ENCODE measurements around the gene STK26.
"Not testable (repeated sequence)": the region's sequence is repeated elsewhere in the genome, so short reads cannot be mapped to it uniquely, and the experiment has no call there.

- TF ChIP-seq CTCF, POLR2A (IDR thresholded peaks at IDR 0.05): not testable (repeated sequence)
Measured at GRCh38 chrX:132098704-132099103, 75.6 kb downstream of the STK26 start.

Measured in right lobe of liver (tissue), 4 donors.